ENCODE data around the gene PPIP5K2. TPM values are rescaled to one million over a fixed set of nuclear protein-coding genes. Genes with fewer than 3 reads are reported as not detected.
"Not testable (repeated sequence)": the region's sequence is repeated elsewhere in the genome, so short reads cannot be mapped to it uniquely, and the experiment has no call there.

Gene PPIP5K2
- total RNA-seq, 1 experiment from 2014 or later, result 35.5 TPM

DNA sequence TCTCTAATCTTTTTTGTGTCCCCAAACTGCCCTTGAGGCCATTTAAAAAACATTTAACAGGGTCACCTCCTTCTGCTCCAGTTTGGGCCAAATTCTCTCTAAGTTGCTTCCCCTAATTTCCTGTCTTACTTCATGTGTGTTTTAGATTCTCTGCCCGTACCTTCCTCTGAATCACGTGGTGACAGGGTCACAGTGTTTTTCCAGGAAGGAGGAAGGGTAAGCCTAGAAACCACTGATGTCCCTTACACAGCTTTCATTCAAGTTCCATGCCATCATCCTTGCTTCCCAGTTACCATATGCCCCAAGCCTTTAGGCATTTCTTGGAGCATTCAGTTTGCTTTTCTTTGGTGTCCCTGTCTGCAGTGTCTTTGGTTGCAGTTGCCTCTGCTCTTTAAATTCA lies 96.0 kb downstream of the PPIP5K2 start:
- Histone ChIP-seq H4K20me1 (ENCODE audit: insufficient read depth) (no peaks in the 10 kb centered on the region), H3K79me2 (ENCODE audit: low read depth) (no peaks in the 10 kb centered on the region), H3K36me3 (ENCODE audit: low read depth) (no peaks in the 10 kb centered on the region), H3K27ac (no peak overlapping the region), H3F3A (ENCODE audit: insufficient read depth, low read depth) (no peaks in the 10 kb centered on the region), H3K27me3 (ENCODE audit: insufficient read depth, low read depth) (no peaks in the 10 kb centered on the region), H3K9me3 (ENCODE audit: insufficient read depth, low read depth) (no peaks in the 10 kb centered on the region; the same call in 1 of the 2 replicates), H3K4me3 (no peak overlapping the region), H3K4me2 (no peak overlapping the region), H3K9me2 (ENCODE audit: insufficient read depth) (no peaks in the 10 kb centered on the region), H3K4me1 (replicated peaks; ENCODE audit: insufficient read depth) (no peaks in the 10 kb centered on the region), H2AFZ (no peak overlapping the region)
- ChIA-PET CTCF (interaction anchor here (0.9 kb wide), 1 partner anchor 8 kb away, joined by 3 read pairs; no protein-coding TSS in a partner anchor), POLR2A (ENCODE audit: unreplicated experiment) (no interaction called here)
- BruUV-seq (replicated peaks), result no TSS peak
- TF ChIP-seq, protein P1, sequence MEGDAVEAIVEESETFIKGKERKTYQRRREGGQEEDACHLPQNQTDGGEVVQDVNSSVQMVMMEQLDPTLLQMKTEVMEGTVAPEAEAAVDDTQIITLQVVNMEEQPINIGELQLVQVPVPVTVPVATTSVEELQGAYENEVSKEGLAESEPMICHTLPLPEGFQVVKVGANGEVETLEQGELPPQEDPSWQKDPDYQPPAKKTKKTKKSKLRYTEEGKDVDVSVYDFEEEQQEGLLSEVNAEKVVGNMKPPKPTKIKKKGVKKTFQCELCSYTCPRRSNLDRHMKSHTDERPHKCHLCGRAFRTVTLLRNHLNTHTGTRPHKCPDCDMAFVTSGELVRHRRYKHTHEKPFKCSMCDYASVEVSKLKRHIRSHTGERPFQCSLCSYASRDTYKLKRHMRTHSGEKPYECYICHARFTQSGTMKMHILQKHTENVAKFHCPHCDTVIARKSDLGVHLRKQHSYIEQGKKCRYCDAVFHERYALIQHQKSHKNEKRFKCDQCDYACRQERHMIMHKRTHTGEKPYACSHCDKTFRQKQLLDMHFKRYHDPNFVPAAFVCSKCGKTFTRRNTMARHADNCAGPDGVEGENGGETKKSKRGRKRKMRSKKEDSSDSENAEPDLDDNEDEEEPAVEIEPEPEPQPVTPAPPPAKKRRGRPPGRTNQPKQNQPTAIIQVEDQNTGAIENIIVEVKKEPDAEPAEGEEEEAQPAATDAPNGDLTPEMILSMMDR (conservative IDR thresholded peaks at IDR 0.05), result no peak
- TF ChIP-seq EZH2 (IDR thresholded peaks at IDR 0.05; ENCODE audit: low read depth), result no peak
- no peak for DNase-seq
- intact Hi-C loops (cut with micrococcal nuclease; ENCODE audit: unreplicated experiment), result no loop called here

DNA sequence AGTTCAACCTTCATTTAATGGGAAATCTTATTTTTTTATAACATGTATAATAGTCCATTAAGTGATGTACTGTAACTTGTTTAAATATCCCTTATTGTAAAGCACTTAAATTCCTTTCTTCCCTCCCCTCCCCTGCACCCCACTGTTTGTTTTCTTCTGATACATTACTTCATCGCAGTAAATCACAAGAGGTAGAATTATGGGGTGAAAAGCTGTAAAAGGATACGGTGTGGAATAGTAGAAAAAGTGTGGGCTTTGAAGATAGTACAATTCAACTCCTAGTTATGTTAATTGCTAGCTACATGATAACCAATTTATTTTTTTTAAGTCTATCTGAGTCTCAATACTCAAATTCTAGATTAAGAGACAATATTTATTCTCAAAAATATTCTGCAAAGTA lies 96.6 kb downstream of the PPIP5K2 start:
- Histone ChIP-seq H3K9me2 (ENCODE audit: insufficient read depth) (no peaks in the 10 kb centered on the region), H3K79me2 (ENCODE audit: low read depth) (no peaks in the 10 kb centered on the region), H3K4me1 (replicated peaks; ENCODE audit: insufficient read depth) (no peaks in the 10 kb centered on the region), H3K27me3 (ENCODE audit: insufficient read depth, low read depth) (no peaks in the 10 kb centered on the region), H3F3A (ENCODE audit: insufficient read depth, low read depth) (no peaks in the 10 kb centered on the region), H4K20me1 (ENCODE audit: insufficient read depth) (no peaks in the 10 kb centered on the region), H3K27ac (no peak overlapping the region), H3K4me3 (no peak overlapping the region), H3K36me3 (ENCODE audit: low read depth) (no peaks in the 10 kb centered on the region), H3K4me2 (no peak overlapping the region), H3K9me3 (ENCODE audit: insufficient read depth, low read depth) (no peaks in the 10 kb centered on the region; the same call in 1 of the 2 replicates), H2AFZ (no peak overlapping the region)
- intact Hi-C loops (cut with micrococcal nuclease; ENCODE audit: unreplicated experiment), result no loop called here
- no peak for TF ChIP-seq EZH2 (IDR thresholded peaks at IDR 0.05; ENCODE audit: low read depth)
- no TSS peak for BruUV-seq (replicated peaks)
- no peak for DNase-seq
- ChIA-PET CTCF (interaction anchor here (0.9 kb wide), 1 partner anchor 8 kb away, joined by 3 read pairs; no protein-coding TSS in a partner anchor), POLR2A (ENCODE audit: unreplicated experiment) (interaction anchor here (0.7 kb wide), 1 partner anchor 42 kb away, joined by 4 read pairs; the partner anchor contains the start of gene MACIR)

DNA sequence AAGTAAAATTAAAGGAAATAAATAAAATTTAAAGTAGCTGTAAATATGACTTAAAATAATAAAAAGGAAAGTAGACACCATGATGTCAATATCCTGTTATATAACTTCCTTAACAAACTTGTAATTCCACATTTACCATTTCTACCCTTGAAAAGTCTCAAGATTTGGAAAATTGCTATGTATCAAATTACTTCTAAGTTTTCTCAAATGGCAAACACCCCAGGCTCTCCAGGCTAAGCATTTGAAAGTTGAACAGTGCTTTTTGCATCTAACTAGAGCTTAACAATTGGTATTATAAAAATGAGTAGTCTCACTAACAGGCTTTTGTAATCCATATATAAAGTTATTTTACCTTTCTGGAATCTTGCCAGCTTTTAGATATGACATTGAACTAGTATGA lies 97.0 kb downstream of the PPIP5K2 start:
- no peaks in the 10 kb centered on the region for H3K36me3 ChIP-seq (ENCODE audit: low read depth)
- H3K4me2 ChIP-seq, result no peak overlapping the region
- no peaks in the 10 kb centered on the region for H3K9me2 ChIP-seq (ENCODE audit: insufficient read depth)
- H3K27ac ChIP-seq, result no peak overlapping the region
- H3K4me1 ChIP-seq (replicated peaks; ENCODE audit: insufficient read depth), result no peaks in the 10 kb centered on the region
- TF ChIP-seq EZH2 (IDR thresholded peaks at IDR 0.05; ENCODE audit: low read depth), result no peak
- H2AFZ ChIP-seq, result no peak overlapping the region
- CTCF ChIA-PET, result no interaction called here
- BruUV-seq (replicated peaks), result no TSS peak
- no peaks in the 10 kb centered on the region for H4K20me1 ChIP-seq (ENCODE audit: insufficient read depth)
- no peaks in the 10 kb centered on the region for H3K79me2 ChIP-seq (ENCODE audit: low read depth)
- DNase-seq, result no peak
- intact Hi-C loops (cut with micrococcal nuclease; ENCODE audit: unreplicated experiment), result no loop called here
- no peaks in the 10 kb centered on the region; the same call in 1 of the 2 replicates for H3K9me3 ChIP-seq (ENCODE audit: insufficient read depth, low read depth)
- H3K27me3 ChIP-seq (ENCODE audit: insufficient read depth, low read depth), result no peaks in the 10 kb centered on the region
- no peaks in the 10 kb centered on the region for H3F3A ChIP-seq (ENCODE audit: insufficient read depth, low read depth)
- POLR2A ChIA-PET (ENCODE audit: unreplicated experiment), result interaction anchor here (0.7 kb wide), 1 partner anchor 42 kb away, joined by 4 read pairs; the partner anchor contains the start of gene MACIR
- no peak overlapping the region for H3K4me3 ChIP-seq

DNA sequence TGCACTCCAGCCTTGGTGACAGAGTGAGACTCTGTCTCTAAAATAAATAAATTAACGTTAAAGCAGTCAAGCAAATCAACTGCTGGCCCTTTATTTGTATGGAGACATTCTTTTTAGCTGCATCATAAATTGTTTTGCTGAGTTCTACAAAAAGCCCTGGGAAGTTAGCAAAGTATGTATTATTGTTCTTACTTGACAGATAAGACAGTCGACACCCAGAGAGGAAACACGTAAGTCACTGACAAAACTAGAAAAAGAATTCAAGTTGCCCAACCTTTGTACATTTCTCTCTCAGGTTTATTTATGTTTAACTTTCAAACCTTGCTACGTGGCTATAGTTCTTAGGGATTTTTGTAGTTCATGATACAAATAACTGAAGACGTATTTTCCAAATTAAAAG lies 98.1 kb downstream of the PPIP5K2 start:
- DNase-seq, result peak in 1 of 2 experiments; percentile 69
- POLR2A ChIA-PET (ENCODE audit: unreplicated experiment), result no interaction called here
- no peaks in the 10 kb centered on the region for H3K9me2 ChIP-seq (ENCODE audit: insufficient read depth)
- no peaks in the 10 kb centered on the region for H3K4me1 ChIP-seq (replicated peaks; ENCODE audit: insufficient read depth)
- H2AFZ ChIP-seq, result no peak overlapping the region
- H3K4me2 ChIP-seq, result no peak overlapping the region
- BruUV-seq (replicated peaks), result no TSS peak
- intact Hi-C loops (cut with micrococcal nuclease; ENCODE audit: unreplicated experiment), result no loop called here
- TF ChIP-seq, protein P1 (conservative IDR thresholded peaks at IDR 0.05), result no peak
- no peak for TF ChIP-seq EZH2 (IDR thresholded peaks at IDR 0.05; ENCODE audit: low read depth)
- no peaks in the 10 kb centered on the region for H3F3A ChIP-seq (ENCODE audit: insufficient read depth, low read depth)
- no peaks in the 10 kb centered on the region for H3K79me2 ChIP-seq (ENCODE audit: low read depth)
- H3K9me3 ChIP-seq (ENCODE audit: insufficient read depth, low read depth), result no peaks in the 10 kb centered on the region; the same call in 1 of the 2 replicates
- no peak overlapping the region for H3K4me3 ChIP-seq
- no peak overlapping the region for H3K27ac ChIP-seq
- H3K36me3 ChIP-seq (ENCODE audit: low read depth), result no peaks in the 10 kb centered on the region
- no peaks in the 10 kb centered on the region for H3K27me3 ChIP-seq (ENCODE audit: insufficient read depth, low read depth)
- CTCF ChIA-PET, result no interaction called here
- H4K20me1 ChIP-seq (ENCODE audit: insufficient read depth), result no peaks in the 10 kb centered on the region

- H3F3A ChIP-seq (ENCODE audit: insufficient read depth, low read depth); POLR2A ChIA-PET (ENCODE audit: unreplicated experiment); H4K20me1 ChIP-seq (ENCODE audit: insufficient read depth); CTCF ChIA-PET; H3K9me3 ChIP-seq (ENCODE audit: insufficient read depth, low read depth); H2AFZ ChIP-seq; H3K4me3 ChIP-seq; H3K9me2 ChIP-seq (ENCODE audit: insufficient read depth); H3K27ac ChIP-seq; BruUV-seq (replicated peaks); H3K4me2 ChIP-seq; H3K36me3 ChIP-seq (ENCODE audit: low read depth); intact Hi-C loops (cut with micrococcal nuclease; ENCODE audit: unreplicated experiment); H3K79me2 ChIP-seq (ENCODE audit: low read depth); H3K27me3 ChIP-seq (ENCODE audit: insufficient read depth, low read depth); H3K4me1 ChIP-seq (replicated peaks; ENCODE audit: insufficient read depth); DNase-seq: not testable (repeated sequence)
Measured at GRCh38 chr5:103219074-103219473, 99.0 kb downstream of the PPIP5K2 start.

Data from PC-9 (cell line).